H9 (cell line): ENCODE results near the gene NDE1. TPM values are rescaled to one million over a fixed set of nuclear protein-coding genes. Genes with fewer than 3 reads are reported as not detected.

Experiments used
- DNase-seq: peaks from one replicate; pipeline ENCODE4 v3.0.0-alpha.2; 2017
- H2AFZ ChIP-seq: one replicate; pipeline ENCODE4 v1.6.1; 2013; ENCODE audit warnings: mild to moderate bottlenecking, low read length, control low read depth, moderate library complexity
- H2AK5ac ChIP-seq: 2 replicates; pipeline ENCODE4 v1.6.1; 2013; ENCODE audit warnings: low read length, control low read depth, mixed read lengths; ENCODE audit not compliant: insufficient read length
- H2BK120ac ChIP-seq: one replicate; pipeline ENCODE4 v1.6.1; 2013; ENCODE audit warnings: low read depth, mild to moderate bottlenecking, low read length, control low read depth, inconsistent platforms; ENCODE audit not compliant: poor library complexity, severe bottlenecking
- H2BK12ac ChIP-seq: 2 replicates; pipeline ENCODE4 v1.6.1; 2013; ENCODE audit warnings: low read length, control low read depth, mixed read lengths, low read depth; ENCODE audit not compliant: insufficient read length
- H2BK15ac ChIP-seq: 2 replicates; pipeline ENCODE4 v1.6.1; 2013; ENCODE audit warnings: low read depth, low read length, control low read depth
- H2BK20ac ChIP-seq: one replicate; pipeline ENCODE4 v1.6.1; 2013; ENCODE audit warnings: low read depth, mild to moderate bottlenecking, low read length, control low read depth, inconsistent platforms; ENCODE audit not compliant: poor library complexity, severe bottlenecking
- H2BK5ac ChIP-seq: 2 replicates; pipeline ENCODE4 v1.6.1; 2013; ENCODE audit warnings: low read length, control low read depth, mixed read lengths; ENCODE audit not compliant: insufficient read length
- H3K14ac ChIP-seq: 2 replicates; pipeline ENCODE4 v1.6.1; 2013; ENCODE audit warnings: low read length, control low read depth; ENCODE audit not compliant: insufficient read depth
- H3K18ac ChIP-seq: 2 replicates; pipeline ENCODE4 v1.6.1; 2013; ENCODE audit warnings: low read depth, mild to moderate bottlenecking, mixed read lengths, low read length, control low read depth; ENCODE audit not compliant: insufficient read length
- H3K23ac ChIP-seq: 2 replicates; pipeline ENCODE4 v1.6.1; 2013; ENCODE audit warnings: low read length, control low read depth, mixed read lengths, low read depth; ENCODE audit not compliant: insufficient read length
- H3K23me2 ChIP-seq: 2 replicates; pipeline ENCODE4 v1.6.1; 2013; ENCODE audit warnings: low read depth, mild to moderate bottlenecking, mixed read lengths, low read length, control low read depth; ENCODE audit not compliant: insufficient read length, poor library complexity, severe bottlenecking
- H3K27ac ChIP-seq: 2 replicates; pipeline ENCODE4 v1.5.1; 2013; ENCODE audit warnings: low read length, control low read depth, mixed read lengths, low read depth; ENCODE audit not compliant: insufficient read length
- H3K27me3 ChIP-seq: 2 replicates; pipeline ENCODE4 v1.6.1; 2013; ENCODE audit warnings: low read length, control low read depth, inconsistent platforms; ENCODE audit not compliant: insufficient read depth
- H3K4ac ChIP-seq: 2 replicates; pipeline ENCODE4 v1.6.1; 2013; ENCODE audit warnings: low read depth, mild to moderate bottlenecking, control low read depth, inconsistent platforms, low read length, moderate library complexity
- H3K4me1 ChIP-seq: 2 replicates; pipeline ENCODE4 v1.6.1; 2013; ENCODE audit warnings: low read length, control low read depth, inconsistent platforms; ENCODE audit not compliant: insufficient read depth
- H3K4me2 ChIP-seq: 2 replicates; pipeline ENCODE4 v1.6.1; 2013; ENCODE audit warnings: low read length, control low read depth, mixed read lengths; ENCODE audit not compliant: insufficient read length, insufficient read depth
- H3K56ac ChIP-seq: 2 replicates; pipeline ENCODE4 v1.6.1; 2013; ENCODE audit warnings: low read depth, mild to moderate bottlenecking, mixed read lengths, low read length, control low read depth; ENCODE audit not compliant: insufficient read length
- H3K79me1 ChIP-seq: 2 replicates; pipeline ENCODE4 v1.6.1; 2013; ENCODE audit warnings: low read depth, mild to moderate bottlenecking, moderate library complexity, low read length, control low read depth, inconsistent platforms; ENCODE audit not compliant: insufficient read depth, poor library complexity, severe bottlenecking
- H3K79me2 ChIP-seq: 2 replicates; pipeline ENCODE4 v1.6.1; 2013; ENCODE audit warnings: low read length, control low read depth, inconsistent platforms; ENCODE audit not compliant: insufficient read depth
- H3K9ac ChIP-seq: 2 replicates; pipeline ENCODE4 v1.6.1; 2013; ENCODE audit warnings: low read length, control low read depth, mixed read lengths; ENCODE audit not compliant: insufficient read length; ENCODE audit errors: extremely low read depth
- H3K9me3 ChIP-seq: one replicate; pipeline ENCODE4 v1.6.1; 2013; ENCODE audit warnings: low read depth, low read length, inconsistent platforms; ENCODE audit not compliant: control insufficient read depth
- H3T11ph ChIP-seq: one replicate; pipeline ENCODE4 v1.6.1; 2013; ENCODE audit warnings: mild to moderate bottlenecking, low read length, control low read depth, inconsistent platforms
- H4K20me1 ChIP-seq: one replicate; pipeline ENCODE4 v1.6.1; 2013; ENCODE audit not compliant: control insufficient read depth, insufficient read length, insufficient read depth
- H4K5ac ChIP-seq: 2 replicates; pipeline ENCODE4 v1.6.1; 2013; ENCODE audit warnings: low read depth, mild to moderate bottlenecking, mixed read lengths, low read length, control low read depth; ENCODE audit not compliant: insufficient read length
- H4K8ac ChIP-seq: replicated peaks from 2 replicates; pipeline ENCODE4 v1.6.1; 2013; ENCODE audit warnings: low read length, control low read depth, mixed read lengths, low read depth; ENCODE audit not compliant: insufficient read length
- H4K91ac ChIP-seq: 2 replicates; pipeline ENCODE4 v1.6.1; 2013; ENCODE audit warnings: low read depth, mild to moderate bottlenecking, moderate library complexity, mixed read lengths, low read length, control low read depth; ENCODE audit not compliant: insufficient read length
- H3K27ac Mint-ChIP-seq, 3 experiments: 2 replicates in 2 of 3; 3 replicates in 1 of 3; pipeline ENCODE4 v1.8.0; 2020 to 2021; ENCODE audit warnings: mixed read lengths in 3 of 3, mild to moderate bottlenecking in 1 of 3, moderate library complexity in 1 of 3
- H3K27me3 Mint-ChIP-seq: 2 replicates; pipeline ENCODE4 v1.8.0; 2021; ENCODE audit warnings: low read depth, mild to moderate bottlenecking, moderate library complexity, mixed read lengths
- H3K36me3 Mint-ChIP-seq, 3 experiments: 2 replicates in 2 of 3; 3 replicates in 1 of 3; pipeline ENCODE4 v1.8.0; 2020 to 2021; ENCODE audit warnings: low read depth in 3 of 3, mixed read lengths in 3 of 3; ENCODE audit not compliant: insufficient read depth in 1 of 3
- H3K4me1 Mint-ChIP-seq, 2 experiments: 2 replicates each; pipeline ENCODE4 v1.8.0; 2020; ENCODE audit warnings: mixed read lengths in 2 of 2
- H3K4me3 Mint-ChIP-seq, 2 experiments: 2 replicates in 1 of 2; 3 replicates in 1 of 2; pipeline ENCODE4 v1.8.0; 2020 to 2021; ENCODE audit warnings: mild to moderate bottlenecking in 2 of 2, mixed read lengths in 2 of 2, moderate library complexity in 1 of 2
- H3K9me3 Mint-ChIP-seq, 2 experiments: 2 replicates in 1 of 2; 3 replicates in 1 of 2; pipeline ENCODE4 v1.8.0; 2020; ENCODE audit warnings: mild to moderate bottlenecking in 2 of 2, mixed read lengths in 2 of 2, moderate library complexity in 1 of 2
- CTCF ChIP-seq: fragments of 200-600 bp; sonication (generic); conservative IDR thresholded peaks from 3 replicates; pipeline ENCODE4 v1.8.0; 2021; ENCODE audit warnings: antibody characterized with exemption, mild to moderate bottlenecking
- WGBS: extraction: QIAGEN DNeasy Blood & Tissue Kit; methylation state at CpG from one replicate; pipeline ENCODE4 v1.1.7; 2013; ENCODE audit warnings: missing lambda C conversion rate, low lambda C conversion rate, mixed read lengths; ENCODE audit not compliant: insufficient read length; ENCODE audit errors: extremely low coverage; 5-methylcytosine and 5-hydroxymethylcytosine counted together
- total RNA-seq: library from RNA; stranded (reverse); gene quantifications from 2 replicates; pipeline ENCODE4 v1.2.1, GENCODE V29; 2021

Gene NDE1
- total RNA-seq, 1 experiment from 2014 or later = 49.6 TPM

GRCh38 chr16:15729152-15729551, 79.1 kb downstream of the NDE1 start:
- no peak overlapping the region for H2BK12ac ChIP-seq
- no peak overlapping the region for H3K27ac Mint-ChIP-seq
- no peak overlapping the region for H3T11ph ChIP-seq
- TF ChIP-seq CTCF = no peak
- H2AK5ac ChIP-seq = no peak overlapping the region
- no peak overlapping the region for H4K5ac ChIP-seq
- H4K8ac ChIP-seq = no peak overlapping the region
- no peaks in the 10 kb centered on the region for H3K9me3 Mint-ChIP-seq
- H3K4me3 Mint-ChIP-seq = no peak overlapping the region
- H2BK15ac ChIP-seq = no peak overlapping the region
- no peak overlapping the region for H3K27ac ChIP-seq
- H3K79me1 ChIP-seq = no peaks in the 10 kb centered on the region
- no peak overlapping the region for H3K9ac ChIP-seq
- peaks cover 14 to 19% (median 18%) of the 10 kb centered on the region in 3 experiments for H3K36me3 Mint-ChIP-seq
- no peak overlapping the region for H2BK5ac ChIP-seq
- no peak overlapping the region for H2BK120ac ChIP-seq
- no peaks in the 10 kb centered on the region for H3K4me1 ChIP-seq
- H2AFZ ChIP-seq = no peak overlapping the region
- WGBS = no CpG with 5 or more reads among the region's 7 CpGs
- H3K4ac ChIP-seq = no peak overlapping the region
- H3K9me3 ChIP-seq = no peaks in the 10 kb centered on the region
- H4K91ac ChIP-seq = no peak overlapping the region
- no peak for DNase-seq
- no peak overlapping the region for H2BK20ac ChIP-seq
- H3K4me2 ChIP-seq = no peak overlapping the region
- no peaks in the 10 kb centered on the region for H3K27me3 ChIP-seq
- H3K27me3 Mint-ChIP-seq = no peaks in the 10 kb centered on the region
- H3K14ac ChIP-seq = no peak overlapping the region
- H3K23me2 ChIP-seq = no peaks in the 10 kb centered on the region
- H3K79me2 ChIP-seq = no peaks in the 10 kb centered on the region
- H4K20me1 ChIP-seq = no peaks in the 10 kb centered on the region
- no peak overlapping the region for H3K18ac ChIP-seq
- no peak overlapping the region for H3K56ac ChIP-seq
- no peak overlapping the region for H3K23ac ChIP-seq
- H3K4me1 Mint-ChIP-seq = peaks cover 0 to 2% of the 10 kb centered on the region in 2 experiments; a peak in 1 of 4 replicates
